HG02678 (cell line): ENCODE measurements around the gene EEFSEC.

ENCODE experiments used
- ATAC-seq: cut with Tn5 transposase; IDR thresholded peaks from one replicate; pipeline ENCODE4 v1.9.1; 2021; ENCODE audit warnings: mild to moderate bottlenecking, moderate library complexity; ENCODE audit not compliant: unreplicated experiment

Gene EEFSEC

GRCh38 chr3:128421966-128422365 is 268.7 kb downstream of the EEFSEC start:
- no peak for ATAC-seq

- no peak for ATAC-seq
Observed at GRCh38 chr3:128422762-128423524, 269.7 kb downstream of the EEFSEC start.

GRCh38 chr3:128423525-128424147 is 270.4 kb downstream of the EEFSEC start:
- ATAC-seq: no peak

GRCh38 chr3:128424508-128425069 is 271.3 kb downstream of the EEFSEC start:
- no peak for ATAC-seq

GRCh38 chr3:128425142-128425845 is 272.0 kb downstream of the EEFSEC start:
- ATAC-seq: no peak

- no peak for ATAC-seq
Observed at GRCh38 chr3:128425846-128426127, 272.5 kb downstream of the EEFSEC start.

GRCh38 chr3:128426128-128426921 is 273.0 kb downstream of the EEFSEC start:
- peak; percentile 80 for ATAC-seq

- ATAC-seq: no peak
Observed at GRCh38 chr3:128427175-128427857, 274.0 kb downstream of the EEFSEC start.

- ATAC-seq: no peak
Observed at GRCh38 chr3:128427872-128428822, 274.9 kb downstream of the EEFSEC start.

GRCh38 chr3:128429275-128429674 is 276.0 kb downstream of the EEFSEC start:
- ATAC-seq: no peak

GRCh38 chr3:128429751-128430150 is 276.5 kb downstream of the EEFSEC start:
- no peak for ATAC-seq

- no peak for ATAC-seq
Observed at GRCh38 chr3:128430301-128430700, 277.0 kb downstream of the EEFSEC start.

GRCh38 chr3:128430731-128431130 is 277.4 kb downstream of the EEFSEC start:
- ATAC-seq: no peak

- no peak for ATAC-seq
Observed at GRCh38 chr3:128431803-128432300, 278.6 kb downstream of the EEFSEC start.

- ATAC-seq: no peak
Observed at GRCh38 chr3:128432301-128432970, 279.2 kb downstream of the EEFSEC start.

GRCh38 chr3:128432971-128433836 is 279.9 kb downstream of the EEFSEC start:
- ATAC-seq: no peak

GRCh38 chr3:128433837-128434165 is 280.5 kb downstream of the EEFSEC start:
- ATAC-seq: no peak

GRCh38 chr3:128434524-128434923 is 281.2 kb downstream of the EEFSEC start:
- ATAC-seq: no peak
